ENCODE results near the gene KRT72.

The KRT72 gene

GRCh38 chr12:52575256-52575655 is 26.0 kb downstream of the KRT72 start:
- DNase-seq, result no peak

- no peak for DNase-seq
These were observed 27.5 kb downstream of the KRT72 start, which contains the start of gene KRT74 for GRCh38 chr12:52573743-52574142. TSS of gene KRT74 (minus strand) at chr12:52573843. CDS start at chr12:52573777, 66 bp downstream.

GRCh38 chr12:52573306-52573705 is 28.0 kb downstream of the KRT72 start:
- DNase-seq, result no peak

- no peak for DNase-seq
These were observed 30.8 kb downstream of the KRT72 start for GRCh38 chr12:52570511-52570910.

- DNase-seq, result no peak
These were observed 33.2 kb downstream of the KRT72 start for GRCh38 chr12:52568111-52568510.

- DNase-seq, result peak; percentile 75
These were observed 34.4 kb downstream of the KRT72 start for GRCh38 chr12:52566847-52567291.

- DNase-seq, result no peak
These were observed 36.7 kb downstream of the KRT72 start for GRCh38 chr12:52564582-52564981.

- no peak for DNase-seq
These were observed 39.3 kb downstream of the KRT72 start for GRCh38 chr12:52561880-52562449.

GRCh38 chr12:52559979-52560378 is 41.3 kb downstream of the KRT72 start:
- DNase-seq, result no peak

GRCh38 chr12:52558781-52559445 is 42.4 kb downstream of the KRT72 start:
- DNase-seq, result peak; percentile 15

GRCh38 chr12:52557476-52557875 is 43.8 kb downstream of the KRT72 start:
- peak; percentile 18 for DNase-seq

GRCh38 chr12:52555577-52555976 is 45.7 kb downstream of the KRT72 start:
- no peak for DNase-seq

GRCh38 chr12:52552681-52553195 is 48.5 kb downstream of the KRT72 start, which contains the start of gene KRT71:
TSS of gene KRT71 (minus strand) at chr12:52553145. CDS start at chr12:52553077, 68 bp downstream.
- DNase-seq, result no peak

- DNase-seq, result no peak
These were observed 49.2 kb downstream of the KRT72 start for GRCh38 chr12:52552055-52552454.

GRCh38 chr12:52551216-52551865 is 49.9 kb downstream of the KRT72 start:
- no peak for DNase-seq

- no peak for DNase-seq
These were observed 55.1 kb downstream of the KRT72 start for GRCh38 chr12:52546126-52546525.

GRCh38 chr12:52543985-52544883 is 57.0 kb downstream of the KRT72 start:
- no peak for DNase-seq

- DNase-seq, result no peak
These were observed 58.4 kb downstream of the KRT72 start for GRCh38 chr12:52542785-52543318.

- DNase-seq, result no peak
These were observed 59.1 kb downstream of the KRT72 start for GRCh38 chr12:52542157-52542556.

- DNase-seq, result no peak
These were observed 59.6 kb downstream of the KRT72 start for GRCh38 chr12:52541709-52542108.

- no peak for DNase-seq
These were observed 60.7 kb downstream of the KRT72 start for GRCh38 chr12:52540531-52540930.

GRCh38 chr12:52539821-52540173 is 61.5 kb downstream of the KRT72 start:
- DNase-seq, result no peak
